Suppressor macrophage (primary cell): Measurements from ENCODE around the gene FAM174C.

Source experiments
- DNase-seq, 4 experiments: peaks; one replicate each; pipeline ENCODE4 v3.0.0-alpha.2; 2020 to 2022

The FAM174C gene

GRCh38 chr19:1322198-1322981 is 47.1 kb downstream of the FAM174C start:
- DNase-seq = no peak

- DNase-seq = peak in 1 of 4 experiments; percentile 9
Observed at GRCh38 chr19:1324249-1324805, 49.0 kb downstream of the FAM174C start.

- peak; percentile 49 to 75 (median 59) for DNase-seq
Observed at GRCh38 chr19:1324806-1325567, 49.7 kb downstream of the FAM174C start.

- DNase-seq = peak in 1 of 4 experiments; percentile 1
Observed at GRCh38 chr19:1325568-1326294, 50.4 kb downstream of the FAM174C start.

GRCh38 chr19:1327125-1327524 is 51.8 kb downstream of the FAM174C start:
- peak in 1 of 4 experiments; percentile 2 for DNase-seq
